GM19025 (cell line): ENCODE data around the gene ELL.

Source experiments
- ATAC-seq: cut with Tn5 transposase; IDR thresholded peaks from one replicate; pipeline ENCODE4 v1.9.1; 2021; ENCODE audit warnings: mild to moderate bottlenecking, low read depth, moderate library complexity; ENCODE audit not compliant: unreplicated experiment

The ELL gene

DNA sequence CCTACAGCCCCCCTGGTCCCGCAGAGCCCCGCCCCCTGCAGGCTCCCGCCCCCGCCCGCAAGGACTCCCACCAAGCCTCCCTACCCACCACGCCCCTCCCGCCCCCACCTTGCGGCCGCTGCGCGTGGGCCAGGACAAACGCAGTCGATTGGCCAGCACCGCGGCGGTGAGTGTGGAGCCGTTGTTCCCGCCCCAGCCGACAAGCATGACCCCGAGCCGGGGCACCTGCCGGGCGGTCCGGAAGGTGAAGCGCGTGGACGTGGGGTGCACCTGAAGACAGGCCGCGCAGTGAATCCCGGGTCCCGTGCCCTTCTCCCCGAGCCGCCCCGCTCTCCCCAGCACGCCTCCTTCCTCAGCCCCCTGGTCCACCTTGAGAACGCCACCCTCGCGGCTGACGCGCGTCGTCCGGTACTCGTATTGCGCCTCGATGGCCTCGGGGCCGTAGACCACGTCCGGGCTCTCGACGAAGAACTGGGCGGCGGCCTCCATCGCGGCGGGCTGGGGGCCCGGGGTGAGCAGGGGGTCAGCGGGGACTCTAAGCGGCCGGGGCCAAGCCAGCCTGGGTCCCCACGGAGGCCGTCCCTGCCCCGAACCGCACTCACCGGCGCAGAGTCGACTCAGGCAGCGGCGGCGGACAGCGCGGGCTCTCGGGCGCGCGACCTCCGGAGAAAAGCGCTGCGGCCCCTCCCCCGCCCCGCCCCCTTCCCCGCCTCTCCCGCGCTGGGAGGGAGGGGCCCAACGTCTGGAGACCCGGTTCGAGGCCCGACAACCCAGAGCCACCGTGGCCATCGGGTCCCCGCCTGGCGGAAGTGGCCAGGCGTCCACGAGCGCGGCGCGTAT lies 84.2 kb downstream of the ELL start, which contains the start of gene ISYNA1:
Gene ISYNA1 (minus strand): TSS at position 643 of the 840 bp plus-strand sequence. CDS start 154 bp downstream, at position 489.
- no peak for ATAC-seq

GRCh38 chr19:18436671-18437490 lies 85.0 kb downstream of the ELL start:
- peak; percentile 48 for ATAC-seq

DNA sequence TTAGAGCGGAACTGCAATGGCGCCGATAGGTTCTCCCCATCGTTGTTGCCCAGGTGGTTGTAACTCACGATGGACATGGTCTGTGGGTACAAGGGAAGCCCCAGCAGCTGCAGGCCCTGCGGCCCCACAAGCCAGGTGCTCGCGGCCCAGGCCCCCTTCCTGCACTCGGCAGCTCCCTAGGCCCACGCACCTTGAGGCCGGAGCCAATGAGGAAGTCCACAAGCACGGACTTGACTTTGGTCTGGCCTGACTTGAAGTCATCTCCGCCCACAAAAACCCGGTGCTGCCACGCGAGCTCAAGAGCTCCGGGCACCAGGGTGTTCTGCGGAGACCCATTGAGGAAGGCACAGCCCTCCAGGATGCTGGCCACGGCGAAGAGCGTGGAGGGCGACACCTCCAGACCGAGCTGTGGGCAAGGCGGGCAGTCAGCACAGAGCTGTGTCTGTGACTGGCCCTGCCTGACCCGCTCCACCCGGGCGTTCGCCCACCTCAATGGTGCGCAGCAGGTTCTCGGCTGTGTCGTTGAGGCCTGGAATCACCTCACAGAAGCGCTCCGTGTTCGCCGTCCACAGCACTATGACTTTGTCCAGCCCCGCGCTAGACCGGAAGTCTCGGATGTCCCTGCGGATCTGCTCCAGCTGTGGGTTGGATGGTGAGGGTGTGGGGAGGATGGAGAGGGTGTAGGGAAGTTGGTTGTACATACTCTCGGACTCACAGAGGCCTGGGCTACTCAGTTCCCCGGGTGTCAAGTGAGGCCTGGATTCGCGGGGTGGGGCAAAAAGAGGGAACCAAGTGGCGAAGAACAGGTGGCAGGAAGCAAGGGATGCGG lies 85.8 kb downstream of the ELL start:
- no peak for ATAC-seq

DNA sequence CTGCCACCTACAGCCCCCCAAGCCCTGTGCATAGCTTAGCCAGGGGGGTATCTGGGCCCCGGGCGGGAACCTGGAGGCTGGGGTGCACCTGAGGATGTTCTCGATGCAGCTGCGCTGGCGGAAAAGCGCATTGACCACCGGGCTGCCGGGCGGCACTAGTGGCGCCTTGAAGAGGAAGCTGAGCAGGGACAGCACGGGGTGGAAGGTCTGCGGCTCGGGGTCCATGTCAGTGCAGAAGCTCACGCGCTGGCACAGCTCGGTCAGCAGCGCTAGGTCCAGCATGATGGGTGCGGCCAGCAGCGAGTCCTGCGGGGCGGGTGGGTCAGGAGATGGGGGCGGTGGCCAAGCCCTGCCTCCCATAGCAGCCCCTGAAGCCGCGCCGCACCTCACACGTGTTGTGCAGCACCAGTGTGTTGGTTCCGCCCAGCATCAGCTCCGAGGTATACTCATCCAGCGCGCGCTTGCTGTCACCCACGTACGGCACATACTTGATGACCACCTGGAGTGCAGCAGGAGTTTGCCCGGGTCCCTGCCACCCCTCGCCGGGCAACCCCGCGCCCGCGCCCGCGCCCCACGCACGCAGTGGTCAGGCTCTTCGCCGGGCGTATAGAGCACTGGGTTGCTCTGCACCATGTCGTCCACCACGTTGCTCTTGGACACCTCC lies 86.6 kb downstream of the ELL start:
- no peak for ATAC-seq

DNA sequence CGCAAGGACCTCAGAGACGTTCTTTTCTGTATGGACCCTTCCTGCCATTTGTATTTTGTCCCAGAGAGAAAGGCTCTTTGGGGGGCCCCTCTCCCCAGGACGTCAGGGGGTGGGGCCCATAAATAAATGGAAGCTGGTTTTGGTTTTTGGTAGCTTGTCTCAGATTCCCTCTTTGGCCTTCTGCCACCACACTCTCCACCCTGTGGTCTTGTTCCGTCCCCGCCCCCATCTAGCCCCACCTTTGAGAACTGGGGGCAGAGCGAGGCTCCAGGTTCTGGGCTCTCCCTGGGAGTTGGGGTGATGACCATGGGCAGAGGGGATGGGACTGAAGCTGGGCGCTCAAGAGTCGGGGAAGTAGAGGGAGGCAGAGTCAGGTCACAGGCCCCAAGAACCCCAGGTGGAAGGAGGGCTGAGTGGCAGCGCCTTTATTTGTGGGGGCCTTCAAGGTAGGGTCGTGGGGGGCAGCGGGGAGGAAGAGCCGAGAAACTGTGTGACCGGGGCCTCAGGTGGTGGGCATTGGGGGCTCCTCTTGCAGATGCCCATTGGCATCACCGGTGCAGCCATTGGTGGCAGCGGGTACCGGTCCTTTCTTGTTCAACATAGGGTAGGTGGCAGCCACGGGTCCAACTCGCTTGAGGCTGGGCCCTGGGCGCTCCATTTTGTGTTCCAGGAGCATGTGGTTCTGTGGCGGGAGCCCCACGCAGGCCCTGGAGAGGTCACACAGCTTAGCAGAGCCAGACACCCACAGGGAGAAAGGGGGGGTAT lies 87.3 kb downstream of the ELL start:
- ATAC-seq, result no peak

- no peak for ATAC-seq
Observed at GRCh38 chr19:18433735-18434398, 88.0 kb downstream of the ELL start.

DNA sequence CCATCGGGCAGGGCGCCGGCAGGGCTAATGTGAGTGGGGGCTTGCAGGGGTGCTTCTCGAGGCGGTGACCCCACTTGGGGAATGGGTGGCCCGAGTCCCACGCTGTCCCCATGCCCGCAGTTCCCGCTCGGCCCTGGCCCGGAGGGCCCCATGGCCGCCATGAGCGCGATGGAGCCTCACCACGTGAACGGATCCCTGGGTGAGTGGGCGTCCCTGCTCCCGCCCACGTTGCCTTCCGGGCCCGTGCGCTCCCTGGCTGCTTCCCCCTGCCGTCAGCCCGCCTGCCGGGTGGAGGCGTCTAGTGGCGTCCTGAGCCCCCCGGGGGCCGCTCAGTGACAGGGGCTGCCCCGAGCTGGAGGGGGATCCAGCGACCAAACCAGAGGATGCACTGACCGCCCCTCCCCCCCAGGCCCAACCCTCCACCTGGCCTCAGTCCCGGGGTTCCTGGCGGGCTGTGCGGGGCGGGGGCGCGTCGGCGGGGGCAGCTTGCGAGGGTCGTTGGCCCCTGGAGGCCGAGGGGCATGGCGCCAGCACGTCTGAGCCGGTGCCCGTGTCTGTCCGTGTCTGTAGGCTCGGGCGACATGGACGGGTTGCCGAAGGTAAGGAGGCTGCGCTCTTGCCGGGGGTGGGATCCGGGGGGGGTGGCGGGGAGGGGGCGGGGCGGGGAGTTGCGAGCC lies 88.7 kb downstream of the ELL start:
- no peak for ATAC-seq

DNA sequence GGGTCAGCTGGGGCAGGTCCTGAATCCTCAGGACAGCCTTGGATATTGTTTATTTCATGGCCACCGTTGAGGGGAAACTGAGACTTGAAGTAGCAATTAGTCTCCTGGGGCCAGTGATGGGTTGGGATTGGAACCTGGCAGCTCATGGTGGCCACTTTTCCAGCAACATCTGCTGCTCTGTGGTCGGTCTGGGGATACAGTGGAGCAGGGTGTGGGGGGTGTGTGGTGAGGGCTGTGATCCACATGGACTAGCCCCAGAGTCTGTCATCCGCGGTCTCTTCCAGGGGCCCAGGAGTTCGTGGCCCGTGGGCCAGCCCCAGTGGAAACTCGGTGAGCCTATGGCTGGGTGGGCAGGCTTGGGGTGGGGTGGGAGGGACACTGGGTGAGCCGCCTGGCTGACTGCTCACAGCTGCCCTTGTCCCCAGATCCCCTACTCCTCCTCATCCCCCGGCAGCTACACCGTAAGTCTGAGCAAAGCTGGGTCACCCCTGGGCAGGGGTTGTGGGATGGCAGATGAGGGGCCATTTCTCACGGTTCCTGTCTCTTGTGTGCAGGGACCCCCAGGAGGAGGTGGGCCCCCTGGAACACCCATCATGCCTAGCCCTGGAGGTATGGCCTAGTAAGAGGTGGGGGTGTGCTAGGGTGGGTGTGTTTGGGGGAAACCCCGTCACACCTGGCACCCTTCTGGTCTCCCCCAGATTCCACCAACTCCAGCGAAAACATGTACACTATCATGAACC lies 89.4 kb downstream of the ELL start:
- no peak for ATAC-seq

GRCh38 chr19:18431351-18432197 lies 90.3 kb downstream of the ELL start:
- ATAC-seq, result no peak

- no peak for ATAC-seq
Observed at GRCh38 chr19:18430417-18431144, 91.3 kb downstream of the ELL start.

DNA sequence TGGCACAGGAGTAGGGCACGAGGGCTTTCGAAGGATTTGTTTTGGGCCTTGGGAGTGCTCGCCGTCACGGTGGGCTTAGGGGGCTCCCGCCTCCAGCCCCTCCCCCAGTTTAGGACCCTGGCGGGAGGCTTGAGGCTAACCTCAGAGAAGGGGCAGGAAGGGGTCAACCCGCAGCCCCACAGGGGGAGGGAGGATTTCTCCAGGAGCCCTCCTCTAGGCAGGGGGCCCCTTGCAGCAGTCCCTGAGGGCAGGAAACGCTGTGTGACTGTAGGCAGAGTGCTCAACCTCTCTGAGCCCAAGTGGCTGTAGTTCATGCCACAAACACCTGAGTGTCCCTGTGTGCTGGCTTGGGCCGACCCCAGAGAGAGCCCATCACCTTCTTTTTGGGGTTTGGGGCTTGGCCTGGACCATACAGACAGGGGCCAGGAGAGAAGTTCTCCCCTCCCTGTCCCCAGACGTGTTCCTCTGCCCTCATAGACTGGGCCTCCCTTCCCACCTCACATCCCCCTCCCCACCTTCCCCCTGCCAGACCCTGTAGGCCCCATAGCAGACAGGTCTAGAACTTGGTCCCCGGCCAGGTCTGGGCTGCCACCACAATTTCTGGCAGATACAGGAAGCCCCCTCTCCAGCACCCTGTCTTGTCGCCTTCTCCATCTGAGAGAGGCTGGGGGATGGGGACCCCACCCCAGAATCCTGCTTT lies 92.0 kb downstream of the ELL start:
- ATAC-seq, result no peak

GRCh38 chr19:18428787-18429674 lies 92.8 kb downstream of the ELL start:
- peak; percentile 70 for ATAC-seq

DNA sequence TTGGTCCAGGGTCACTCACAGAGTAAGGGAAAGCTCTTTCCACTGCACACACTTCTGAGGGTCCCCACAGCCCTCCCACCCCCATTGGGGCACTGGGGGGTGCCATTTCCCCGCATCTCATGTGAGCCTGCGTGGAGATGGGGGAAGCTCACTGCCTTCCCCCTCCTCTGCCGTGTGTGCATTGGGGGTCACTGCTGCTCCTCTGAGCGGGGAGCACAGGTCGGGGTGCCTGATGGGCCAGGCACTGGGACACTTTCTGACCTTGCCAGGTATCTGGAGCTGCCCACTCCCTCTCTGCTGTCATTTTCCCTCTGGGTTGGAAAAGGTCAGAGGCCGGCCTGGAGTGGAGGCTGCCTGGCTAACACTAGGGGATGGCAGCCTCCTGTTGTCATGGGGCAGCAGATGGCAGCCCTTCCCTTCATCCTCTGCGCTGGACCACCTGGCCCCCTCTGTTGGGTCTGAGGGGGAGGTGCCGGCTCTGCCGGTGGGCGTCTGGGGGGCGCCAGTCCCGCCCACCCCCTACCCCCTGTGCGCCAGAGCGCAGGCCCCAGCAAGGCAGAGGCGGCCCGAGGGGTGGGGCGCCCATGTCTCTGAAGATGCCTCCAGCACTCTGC lies 93.6 kb downstream of the ELL start:
- ATAC-seq, result no peak

DNA sequence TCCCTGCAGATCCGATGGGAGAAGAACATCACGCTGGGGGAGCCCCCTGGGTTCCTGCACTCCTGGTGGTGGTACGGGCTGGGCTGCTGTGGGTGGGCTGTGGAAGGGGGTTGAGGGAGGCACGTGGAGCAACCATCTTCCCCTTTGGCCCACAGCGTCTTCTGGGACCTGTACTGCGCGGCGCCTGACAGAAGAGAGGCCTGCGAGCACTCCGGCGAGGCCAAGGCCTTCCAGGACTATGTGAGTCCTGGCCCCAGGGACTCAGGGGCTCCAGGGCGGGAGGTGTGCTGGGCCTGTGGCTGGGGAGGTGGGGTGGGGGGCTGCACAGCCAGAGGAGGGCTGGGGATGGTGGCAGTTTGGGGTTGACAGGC lies 94.1 kb downstream of the ELL start:
- no peak for ATAC-seq
